Measurements from ENCODE around the gene PIK3R5. TPM values are rescaled to one million over a fixed set of nuclear protein-coding genes. Genes with fewer than 3 reads are reported as not detected.

Gene PIK3R5
- total and polyA plus RNA-seq, 4 donors: 11.7 to 70.9 (median 35.0) TPM

DNA sequence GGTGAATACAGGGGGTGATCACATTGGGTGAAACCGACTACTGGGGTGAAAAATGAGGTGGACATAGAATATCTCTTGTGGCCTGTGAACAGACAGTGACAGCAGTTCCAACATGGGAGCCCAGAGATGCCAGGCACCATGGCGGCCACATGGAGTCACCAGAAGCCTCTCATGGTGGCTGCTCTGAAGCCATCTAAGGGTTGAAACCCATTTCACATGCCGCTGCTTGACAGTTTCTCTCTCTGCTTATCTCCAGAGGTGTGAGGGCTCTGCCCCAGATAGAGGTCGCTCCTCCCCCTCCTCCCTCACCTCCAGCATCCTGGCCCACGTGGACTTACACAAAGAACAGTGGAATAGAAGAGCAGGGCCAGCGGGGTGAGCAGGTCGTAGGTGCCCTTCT, 60.2 kb downstream of the PIK3R5 start:
- ATAC-seq (ENCODE audit: insufficient read depth, low FRiP score) (no peak), DNase-seq (no peak)
- Histone ChIP-seq H3K27me3 (ENCODE audit: control insufficient read depth in 3 of 3, insufficient read depth in 3 of 3, low read length in 2 of 3) (peaks cover 0 to 36% (median 2%) of the 10 kb centered on the region in 3 donors), H3K4me1 (ENCODE audit: control insufficient read depth in 5 of 5, insufficient read depth in 5 of 5, low read length in 5 of 5) (no peaks in the 10 kb centered on the region), H3K4me3 (no peak overlapping the region), H3K36me3 (ENCODE audit: control insufficient read depth in 4 of 4, insufficient read depth in 4 of 4, low read length in 4 of 4) (peaks cover 0 to 1% (median 0%) of the 10 kb centered on the region in 4 donors), H3K27ac (ENCODE audit: low read depth in 1 of 2, low read length in 1 of 2) (no peak overlapping the region), H3K9me3 (ENCODE audit: control insufficient read depth in 4 of 4, insufficient read depth in 3 of 4, low read length in 3 of 4) (peaks cover 0 to 2% (median 0%) of the 10 kb centered on the region in 4 donors), H3K9ac (ENCODE audit: insufficient read depth in 1 of 2, low read length in 2 of 2) (no peak overlapping the region)
- 68 to 80% methylated on average over 7 of the region's 7 CpGs for WGBS, 2 donors
- TF ChIP-seq, protein P1, sequence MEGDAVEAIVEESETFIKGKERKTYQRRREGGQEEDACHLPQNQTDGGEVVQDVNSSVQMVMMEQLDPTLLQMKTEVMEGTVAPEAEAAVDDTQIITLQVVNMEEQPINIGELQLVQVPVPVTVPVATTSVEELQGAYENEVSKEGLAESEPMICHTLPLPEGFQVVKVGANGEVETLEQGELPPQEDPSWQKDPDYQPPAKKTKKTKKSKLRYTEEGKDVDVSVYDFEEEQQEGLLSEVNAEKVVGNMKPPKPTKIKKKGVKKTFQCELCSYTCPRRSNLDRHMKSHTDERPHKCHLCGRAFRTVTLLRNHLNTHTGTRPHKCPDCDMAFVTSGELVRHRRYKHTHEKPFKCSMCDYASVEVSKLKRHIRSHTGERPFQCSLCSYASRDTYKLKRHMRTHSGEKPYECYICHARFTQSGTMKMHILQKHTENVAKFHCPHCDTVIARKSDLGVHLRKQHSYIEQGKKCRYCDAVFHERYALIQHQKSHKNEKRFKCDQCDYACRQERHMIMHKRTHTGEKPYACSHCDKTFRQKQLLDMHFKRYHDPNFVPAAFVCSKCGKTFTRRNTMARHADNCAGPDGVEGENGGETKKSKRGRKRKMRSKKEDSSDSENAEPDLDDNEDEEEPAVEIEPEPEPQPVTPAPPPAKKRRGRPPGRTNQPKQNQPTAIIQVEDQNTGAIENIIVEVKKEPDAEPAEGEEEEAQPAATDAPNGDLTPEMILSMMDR (IDR thresholded peaks at IDR 0.05; ENCODE audit: control extremely low read depth, extremely low read depth): no peak

DNA sequence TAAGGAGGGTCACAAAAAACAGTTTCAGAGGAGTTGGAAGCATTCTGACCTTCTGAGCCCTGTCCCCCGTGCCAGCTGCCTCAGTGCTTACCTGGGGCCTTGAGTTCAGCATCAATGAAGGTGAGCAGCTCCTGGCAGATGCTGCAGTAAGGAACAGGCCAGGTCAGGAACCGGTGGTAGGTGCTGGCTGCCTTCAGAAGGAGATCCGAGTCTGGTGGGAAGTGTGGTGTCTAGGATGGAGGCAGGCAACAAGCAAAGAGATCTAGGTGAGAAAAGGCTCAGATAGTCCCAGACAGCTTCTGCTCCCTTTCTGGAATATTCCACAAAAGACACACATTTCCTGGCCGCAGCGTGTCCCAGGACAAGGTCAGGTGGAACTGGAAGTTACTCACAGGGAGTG, 60.8 kb downstream of the PIK3R5 start:
- ATAC-seq (ENCODE audit: insufficient read depth, low FRiP score) (no peak), DNase-seq (no peak)
- Histone ChIP-seq H3K4me1 (ENCODE audit: control insufficient read depth in 5 of 5, insufficient read depth in 5 of 5, low read length in 5 of 5) (no peaks in the 10 kb centered on the region), H3K27ac (ENCODE audit: low read depth in 1 of 2, low read length in 1 of 2) (no peak overlapping the region), H3K4me3 (no peak overlapping the region), H3K36me3 (ENCODE audit: control insufficient read depth in 4 of 4, insufficient read depth in 4 of 4, low read length in 4 of 4) (peaks cover 0 to 1% (median 0%) of the 10 kb centered on the region in 4 donors), H3K9ac (ENCODE audit: insufficient read depth in 1 of 2, low read length in 2 of 2) (no peak overlapping the region), H3K27me3 (ENCODE audit: control insufficient read depth in 3 of 3, insufficient read depth in 3 of 3, low read length in 2 of 3) (peaks cover 0 to 34% (median 2%) of the 10 kb centered on the region in 3 donors), H3K9me3 (ENCODE audit: control insufficient read depth in 4 of 4, insufficient read depth in 3 of 4, low read length in 3 of 4) (peaks cover 0 to 2% (median 0%) of the 10 kb centered on the region in 4 donors)
- 93 to 94% methylated on average over 5 of the region's 5 CpGs for WGBS, 2 donors
- TF ChIP-seq, protein P1 (IDR thresholded peaks at IDR 0.05; ENCODE audit: control extremely low read depth, extremely low read depth): no peak

DNA sequence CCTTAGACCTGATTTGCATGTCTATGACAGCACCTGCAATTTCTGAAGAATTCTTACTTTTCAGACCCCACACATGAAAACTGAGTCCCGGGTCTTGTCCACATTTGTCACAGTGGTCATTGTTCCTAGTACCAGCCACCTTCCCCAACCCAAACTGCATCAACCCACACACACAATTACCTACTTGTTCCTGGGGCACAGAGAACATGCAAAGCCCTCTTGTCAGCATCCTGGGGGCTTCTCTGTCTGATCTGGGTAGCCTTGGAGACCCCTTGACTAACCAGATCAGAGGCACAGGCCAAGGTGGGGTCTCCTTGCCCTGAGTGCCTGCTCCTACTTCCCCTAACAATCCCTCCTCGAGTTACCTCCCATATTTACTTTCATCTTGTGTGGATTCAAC, 61.3 kb downstream of the PIK3R5 start:
- DNase-seq (no peak), ATAC-seq (ENCODE audit: insufficient read depth, low FRiP score) (no peak)
- WGBS, 2 donors: 58 to 90% methylated on average over 2 of the region's 2 CpGs
- Histone ChIP-seq H3K9ac (ENCODE audit: insufficient read depth in 1 of 2, low read length in 2 of 2) (no peak overlapping the region), H3K27ac (ENCODE audit: low read depth in 1 of 2, low read length in 1 of 2) (no peak overlapping the region), H3K36me3 (ENCODE audit: control insufficient read depth in 4 of 4, insufficient read depth in 4 of 4, low read length in 4 of 4) (peaks cover 0 to 1% (median 0%) of the 10 kb centered on the region in 4 donors), H3K9me3 (ENCODE audit: control insufficient read depth in 4 of 4, insufficient read depth in 3 of 4, low read length in 3 of 4) (peaks cover 0 to 2% (median 0%) of the 10 kb centered on the region in 4 donors), H3K4me1 (ENCODE audit: control insufficient read depth in 5 of 5, insufficient read depth in 5 of 5, low read length in 5 of 5) (peaks cover 0 to under 1% (median 0%) of the 10 kb centered on the region in 5 donors), H3K4me3 (no peak overlapping the region), H3K27me3 (ENCODE audit: control insufficient read depth in 3 of 3, insufficient read depth in 3 of 3, low read length in 2 of 3) (peaks cover 0 to 36% (median 2%) of the 10 kb centered on the region in 3 donors)
- TF ChIP-seq, protein P1 (IDR thresholded peaks at IDR 0.05; ENCODE audit: control extremely low read depth, extremely low read depth): no peak
